Measurements from ENCODE around the gene HESX1.

- TF ChIP-seq, protein P1, sequence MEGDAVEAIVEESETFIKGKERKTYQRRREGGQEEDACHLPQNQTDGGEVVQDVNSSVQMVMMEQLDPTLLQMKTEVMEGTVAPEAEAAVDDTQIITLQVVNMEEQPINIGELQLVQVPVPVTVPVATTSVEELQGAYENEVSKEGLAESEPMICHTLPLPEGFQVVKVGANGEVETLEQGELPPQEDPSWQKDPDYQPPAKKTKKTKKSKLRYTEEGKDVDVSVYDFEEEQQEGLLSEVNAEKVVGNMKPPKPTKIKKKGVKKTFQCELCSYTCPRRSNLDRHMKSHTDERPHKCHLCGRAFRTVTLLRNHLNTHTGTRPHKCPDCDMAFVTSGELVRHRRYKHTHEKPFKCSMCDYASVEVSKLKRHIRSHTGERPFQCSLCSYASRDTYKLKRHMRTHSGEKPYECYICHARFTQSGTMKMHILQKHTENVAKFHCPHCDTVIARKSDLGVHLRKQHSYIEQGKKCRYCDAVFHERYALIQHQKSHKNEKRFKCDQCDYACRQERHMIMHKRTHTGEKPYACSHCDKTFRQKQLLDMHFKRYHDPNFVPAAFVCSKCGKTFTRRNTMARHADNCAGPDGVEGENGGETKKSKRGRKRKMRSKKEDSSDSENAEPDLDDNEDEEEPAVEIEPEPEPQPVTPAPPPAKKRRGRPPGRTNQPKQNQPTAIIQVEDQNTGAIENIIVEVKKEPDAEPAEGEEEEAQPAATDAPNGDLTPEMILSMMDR (IDR thresholded peaks at IDR 0.05): no peak
- TF ChIP-seq POLR2A (IDR thresholded peaks at IDR 0.05): no peak
These were observed 34.0 kb upstream of the HESX1 start for GRCh38 chr3:57233799-57234198.

Data from lower leg skin (tissue), 3 donors.